HepG2 (cell line): ENCODE data around the gene TSPYL6. TPM values are rescaled to one million over a fixed set of nuclear protein-coding genes. Genes with fewer than 3 reads are reported as not detected.

Source experiments
- ATAC-seq: fragments of 200-7000 bp; cut with Tn5 transposase; 3 replicates; pipeline ENCODE4 v1.9.1; 2020; ENCODE audit warnings: mild to moderate bottlenecking, moderate library complexity
- BruUV-seq: library from RNA; stranded (reverse); fragments of 400-500 nt; replicated peaks from 2 replicates; lab custom pipeline; 2021; lab: Mats Ljungman, UMichigan
- CTCF ChIA-PET: fragments of 300-600 bp; formaldehyde crosslinking; extraction: SDS; loops from one replicate; lab custom pipeline; 2021; ENCODE audit warnings: low total read pairs, inconsistent platforms, low intra/inter-chr PET ratio; lab: Yijun Ruan, JAX
- POLR2A ChIA-PET: fragments of 350-600 bp; sonication (Branson Sonifier 250); formaldehyde crosslinking; loops from one replicate; lab custom pipeline; 2020; ENCODE audit warnings: antibody characterized with exemption, inconsistent platforms; lab: Yijun Ruan, JAX
- DNase-seq: peaks from one replicate; pipeline ENCODE4 v3.0.0-alpha.2; 2015; ENCODE audit warnings: low spot score
- FAIRE-seq: peaks from 3 replicates; lab custom pipeline; 2011; peaks lifted over from hg19 to GRCh38; lab: Jason Lieb, UNC
- H2AFZ ChIP-seq: one replicate; pipeline ENCODE4 v1.6.1; 2011; ENCODE audit warnings: low read length, inconsistent platforms
- H3K27ac ChIP-seq: fragments of 300-600 bp; 3 replicates; pipeline ENCODE4 v1.8.0; 2011; ENCODE audit warnings: mixed run types, mild to moderate bottlenecking, mixed read lengths, low read length, inconsistent platforms; ENCODE audit not compliant: insufficient read depth; ENCODE audit errors: extremely low read length
- H3K27me3 ChIP-seq, 2 experiments: fragments of 200-600 bp in 1 of 2; 2 replicates in 1 of 2; 3 replicates in 1 of 2; pipeline versions ENCODE4 v1.6.0 to v1.8.0; 2011; ENCODE audit warnings: low read length in 2 of 2, mild to moderate bottlenecking in 2 of 2, moderate library complexity in 2 of 2, inconsistent platforms in 1 of 2; ENCODE audit not compliant: insufficient read depth in 2 of 2, control insufficient read depth in 1 of 2
- H3K36me3 ChIP-seq, 2 experiments: fragments of 200-600 bp in 1 of 2; replicated peaks in 1 of 2; 2 replicates in 1 of 2; 3 replicates in 1 of 2; pipeline versions ENCODE4 v1.5.1 to v1.8.0; 2011; ENCODE audit warnings: low read length in 2 of 2, inconsistent platforms in 1 of 2; ENCODE audit not compliant: insufficient read depth in 2 of 2, control insufficient read depth in 1 of 2
- H3K4me1 ChIP-seq: 2 replicates; pipeline ENCODE4 v1.5.1; 2012; ENCODE audit warnings: low read length, inconsistent platforms; ENCODE audit not compliant: insufficient read depth
- H3K4me2 ChIP-seq: 2 replicates; pipeline ENCODE4 v1.6.0; 2011; ENCODE audit warnings: low read depth, low read length, inconsistent platforms
- H3K4me3 ChIP-seq, 3 experiments: fragments of 200-600 bp in 1 of 3; sonication (generic), shearing (Covaris generic) in 1 of 3; replicated peaks in 1 of 3; 2 replicates each; pipeline ENCODE4 v1.5.1; 2011 to 2016; ENCODE audit warnings: low read length in 3 of 3, inconsistent platforms in 2 of 3, low read depth in 2 of 3, mild to moderate bottlenecking in 2 of 3, control low read depth in 1 of 3, mixed read lengths in 1 of 3; ENCODE audit not compliant: insufficient read depth in 1 of 3
- H3K79me2 ChIP-seq: one replicate; pipeline ENCODE4 v1.6.1; 2011; ENCODE audit warnings: low read length, inconsistent platforms; ENCODE audit not compliant: insufficient read depth
- H3K9ac ChIP-seq: 2 replicates; pipeline ENCODE4 v1.6.0; 2011; ENCODE audit warnings: mild to moderate bottlenecking, low read depth, low read length, inconsistent platforms; ENCODE audit not compliant: insufficient read depth
- H3K9me3 ChIP-seq: 2 replicates; pipeline ENCODE4 v1.5.1; 2012; ENCODE audit warnings: mild to moderate bottlenecking, low read length
- H4K20me1 ChIP-seq: 2 replicates; pipeline ENCODE4 v1.6.0; 2011; ENCODE audit warnings: inconsistent platforms, mild to moderate bottlenecking, low read length, moderate library complexity; ENCODE audit not compliant: insufficient read depth
- HMGXB4 ChIP-seq, 2 experiments: sonication (generic) in 1 of 2; formaldehyde crosslinking in 1 of 2; IDR thresholded peaks; 2 replicates each; pipeline versions ENCODE4 v1.4.0 to v1.6.1; 2018 to 2020; ENCODE audit warnings: missing genetic modification reagents in 2 of 2, borderline replicate concordance in 1 of 2, low read depth in 1 of 2, mild to moderate bottlenecking in 1 of 2, missing biosample characterization in 1 of 2
- IKZF1 ChIP-seq: fragments of 450-650 bp; IDR thresholded peaks from 2 replicates; pipeline ENCODE4 v1.7.1; 2016
- SMAD1 ChIP-seq: sonication (generic); formaldehyde crosslinking; IDR thresholded peaks from 2 replicates; pipeline ENCODE4 v1.4.0; 2020; ENCODE audit warnings: missing genetic modification reagents, low read depth, mild to moderate bottlenecking, borderline replicate concordance
- TARDBP ChIP-seq: sonication (generic); formaldehyde crosslinking; IDR thresholded peaks from 2 replicates; pipeline ENCODE4 v1.8.0; 2022; ENCODE audit warnings: mild to moderate bottlenecking, missing genetic modification reagents
- TBL1XR1 ChIP-seq: fragments of 150-350 bp; IDR thresholded peaks from 2 replicates; pipeline ENCODE4 v1.6.1; 2014; ENCODE audit warnings: borderline replicate concordance, low read length; ENCODE audit not compliant: partially characterized antibody
- YEATS2 ChIP-seq: sonication (generic); formaldehyde crosslinking; IDR thresholded peaks from 2 replicates; pipeline ENCODE4 v1.4.0; 2020; ENCODE audit warnings: missing genetic modification reagents, borderline replicate concordance
- ZNF18 ChIP-seq: sonication (generic); formaldehyde crosslinking; IDR thresholded peaks from 2 replicates; pipeline ENCODE4 v1.8.0; 2022; ENCODE audit warnings: mild to moderate bottlenecking, missing genetic modification reagents; ENCODE audit not compliant: insufficient replicate concordance
- WGBS: methylation state at CpG from one replicate; pipeline ENCODE4 v1.1.6; 2017; ENCODE audit warnings: low lambda C conversion rate; 5-methylcytosine and 5-hydroxymethylcytosine counted together
- in situ Hi-C: cut with HindIII; loops from 2 replicates; pipeline ENCODE4 v1.10.0; 2017; ENCODE audit warnings: low pct_unique_long_range_greater_than_20kb; ENCODE audit not compliant: extremely low pct_ligation_motif_present
- intact Hi-C: fragments of 100-400 bp; cut with micrococcal nuclease; formaldehyde crosslinking; loops from one replicate; pipeline ENCODE4 v1.10.0; 2022; ENCODE audit not compliant: unreplicated experiment
- polyA plus RNA-seq, 8 experiments: library from polyadenylated mRNA; depleted of rRNA in 3 of 8; stranded (reverse) in 7 of 8; unstranded in 1 of 8; fragments of >200 nt; fragmentation: Illumina TruSeq in 4 of 8; extraction: Trizol in 4 of 8; gene quantifications; 2 replicates each; pipeline versions ENCODE4 v1.2.1 to v1.2.3, GENCODE V29; 2011 to 2016; ENCODE audit warnings: low read depth in 4 of 8, missing spikeins in 1 of 8, mixed read lengths in 1 of 8; ENCODE audit not compliant: insufficient read depth in 1 of 8
- total RNA-seq, 5 experiments: library from RNA; depleted of rRNA; stranded (reverse); fragments of >200 nt; fragmentation: Illumina TruSeq; extraction: Trizol; gene quantifications; 2 replicates each; pipeline ENCODE4 v1.2.3, GENCODE V29; 2016; ENCODE audit warnings: low read depth in 1 of 5

TSPYL6 gene
- total and polyA plus RNA-seq, 2 of the 13 experiments (the other 11 are each of a cell fraction or from before 2014, with no cell fraction given), result 0.03 TPM; not detected in 1

- TF ChIP-seq ZNF18 (no peak), TBL1XR1 (no peak), SMAD1 (CRISPR knock-in tag) (no peak), TARDBP (CRISPR knock-in tag) (no peak), YEATS2 (CRISPR knock-in tag) (no peak)
Measured at GRCh38 chr2:54287532-54287931, 31.5 kb upstream of the TSPYL6 start (continued).

GRCh38 chr2:54285451-54285850 is 29.4 kb upstream of the TSPYL6 start:
- POLR2A ChIA-PET, result no interaction called here
- Histone ChIP-seq H3K4me3 (no peak overlapping the region), H3K36me3 (no peaks in the 10 kb centered on the region), H3K27ac (no peak overlapping the region), H3K79me2 (no peaks in the 10 kb centered on the region), H2AFZ (no peak overlapping the region), H3K27me3 (no peaks in the 10 kb centered on the region), H3K9ac (no peak overlapping the region), H3K4me1 (peaks cover 8% of the 10 kb centered on the region), H3K9me3 (no peaks in the 10 kb centered on the region), H4K20me1 (no peaks in the 10 kb centered on the region), H3K4me2 (no peak overlapping the region)
- BruUV-seq, result no TSS peak
- intact Hi-C loops (no loop called here), in situ Hi-C loops (no loop called here)
- CTCF ChIA-PET, result no interaction called here
- WGBS, result 100% methylated on average over 1 of the region's 1 CpG
- no peak for TF ChIP-seq HMGXB4 (CRISPR knock-in tag; IDR thresholded peaks at IDR 0.05; ENCODE audit: borderline replicate concordance in 1 of 2, low read depth in 1 of 2)
- TF ChIP-seq IKZF1, result no peak
- FAIRE-seq (no peak), DNase-seq (no peak), ATAC-seq (no peak)
